ENCODE data around the gene SMPDL3B. TPM values are rescaled to one million over a fixed set of nuclear protein-coding genes. Genes with fewer than 3 reads are reported as not detected.

SMPDL3B gene
- total RNA-seq, 4 donors from 2014 or later, result not detected

- no peak overlapping the region for H3K4me3 ChIP-seq
- H3K27ac ChIP-seq, result peak overlapping the region in 3 of 4 donors; percentile 60 to 65 (median 63)
- no peak for DNase-seq (ENCODE audit: low spot score in 2 of 2)
- no peaks in the 10 kb centered on the region for H3K27me3 ChIP-seq
- peaks cover 0 to 80% (median 0%) of the 10 kb centered on the region in 3 donors for H3K36me3 ChIP-seq
- no peaks in the 10 kb centered on the region for H3K9me3 ChIP-seq
- H3K4me1 ChIP-seq, result peaks cover 0 to 24% (median 0%) of the 10 kb centered on the region in 4 donors
- TF ChIP-seq CTCF (IDR thresholded peaks at IDR 0.05), result no peak
- peak in 1 of 2 donors; percentile 7 for TF ChIP-seq EP300 (IDR thresholded peaks at IDR 0.05)
- 65 to 71% methylated on average over 8 of the region's 8 CpGs for WGBS, 2 donors
These were observed 47.4 kb upstream of the SMPDL3B start for GRCh38 chr1:27887215-27888021.

- Histone ChIP-seq H3K36me3 (peaks cover 0 to 84% (median 12%) of the 10 kb centered on the region in 3 donors), H3K4me3 (no peak overlapping the region), H3K27ac (peak overlapping the region in 3 of 4 donors; percentile 31 to 59 (median 34)), H3K27me3 (no peaks in the 10 kb centered on the region), H3K4me1 (peaks cover 0 to 20% (median 0%) of the 10 kb centered on the region in 4 donors), H3K9me3 (no peaks in the 10 kb centered on the region)
- DNase-seq (ENCODE audit: low spot score in 2 of 2), result no peak
- WGBS, 2 donors, result 90 to 100% methylated on average over 3 of the region's 3 CpGs
- no peak for TF ChIP-seq CTCF (IDR thresholded peaks at IDR 0.05)
- no peak for TF ChIP-seq EP300 (IDR thresholded peaks at IDR 0.05)
- TF ChIP-seq POLR2A (IDR thresholded peaks at IDR 0.05), result no peak
These were observed 45.3 kb upstream of the SMPDL3B start for GRCh38 chr1:27889506-27889905.

GRCh38 chr1:27891196-27891889 lies 43.5 kb upstream of the SMPDL3B start:
- Histone ChIP-seq H3K4me1 (peaks cover 0 to 19% (median 0%) of the 10 kb centered on the region in 4 donors), H3K27ac (peak overlapping the region in 3 of 4 donors; percentile 68 to 80 (median 68)), H3K4me3 (no peak overlapping the region), H3K36me3 (peaks cover 0 to 90% (median 26%) of the 10 kb centered on the region in 3 donors), H3K9me3 (no peaks in the 10 kb centered on the region), H3K27me3 (no peaks in the 10 kb centered on the region)
- DNase-seq (ENCODE audit: low spot score in 2 of 2), result peak in 1 of 2 donors; percentile 57
- TF ChIP-seq EP300 (IDR thresholded peaks at IDR 0.05) (peak; percentile 86 to 92), CTCF (IDR thresholded peaks at IDR 0.05) (peak in 1 of 5 experiments; percentile 41), POLR2A (IDR thresholded peaks at IDR 0.05) (peak in 1 of 2 donors; percentile 14)
- WGBS, 2 donors, result 74 to 76% methylated on average over 7 of the region's 7 CpGs

- Histone ChIP-seq H3K9me3 (no peaks in the 10 kb centered on the region), H3K27me3 (no peaks in the 10 kb centered on the region), H3K36me3 (peaks cover 0 to 96% (median 31%) of the 10 kb centered on the region in 3 donors), H3K4me1 (peaks cover 0 to 5% (median 0%) of the 10 kb centered on the region in 4 donors), H3K4me3 (no peak overlapping the region), H3K27ac (no peak overlapping the region)
- 75 to 80% methylated on average over 3 of the region's 3 CpGs for WGBS, 2 donors
- DNase-seq (ENCODE audit: low spot score in 2 of 2), result no peak
- TF ChIP-seq POLR2A (IDR thresholded peaks at IDR 0.05) (no peak), EP300 (IDR thresholded peaks at IDR 0.05) (no peak), CTCF (IDR thresholded peaks at IDR 0.05) (no peak)
These were observed 40.3 kb upstream of the SMPDL3B start for GRCh38 chr1:27894521-27894920.

- no peaks in the 10 kb centered on the region for H3K9me3 ChIP-seq
- H3K36me3 ChIP-seq, result peaks cover 0 to 100% (median 7%) of the 10 kb centered on the region in 3 donors
- TF ChIP-seq POLR2A (IDR thresholded peaks at IDR 0.05), result no peak
- no peak for TF ChIP-seq EP300 (IDR thresholded peaks at IDR 0.05)
- no peak for TF ChIP-seq CTCF (IDR thresholded peaks at IDR 0.05)
- DNase-seq (ENCODE audit: low spot score in 2 of 2), result no peak
- H3K27ac ChIP-seq, result no peak overlapping the region
- H3K4me3 ChIP-seq, result no peak overlapping the region
- no peaks in the 10 kb centered on the region for H3K27me3 ChIP-seq
- 91 to 97% methylated on average over 2 of the region's 2 CpGs for WGBS, 2 donors
- H3K4me1 ChIP-seq, result no peaks in the 10 kb centered on the region
These were observed 28.0 kb upstream of the SMPDL3B start for GRCh38 chr1:27906759-27907158.

All from tibial nerve (tissue), 4 donors.